ENCODE measurements around the gene PGLYRP4. TPM values are rescaled to one million over a fixed set of nuclear protein-coding genes. Genes with fewer than 3 reads are reported as not detected.

PGLYRP4 gene
- total RNA-seq, 2 experiments from 2014 or later, result not detected

DNA sequence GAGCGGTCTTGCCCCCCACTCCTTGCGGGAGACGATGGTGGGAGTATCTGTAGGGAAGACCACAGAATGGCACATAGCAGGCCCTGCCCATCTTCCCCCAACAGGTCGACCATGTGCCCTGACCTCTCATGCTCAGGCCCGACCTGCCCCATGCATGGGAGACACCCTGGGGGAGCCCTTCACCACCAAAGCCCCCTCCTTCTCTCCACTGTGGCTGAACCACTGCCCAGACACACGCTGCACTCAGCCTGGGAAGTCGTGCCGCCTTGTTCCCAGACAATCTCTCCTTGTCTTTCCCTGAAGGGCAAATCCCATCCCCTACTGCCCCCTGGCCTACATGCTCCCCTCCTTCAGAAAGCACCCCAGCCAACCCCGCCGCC lies 41.4 kb downstream of the PGLYRP4 start:
- CTCF ChIA-PET (ENCODE audit: unreplicated experiment), result no interaction called here
- Histone ChIP-seq H4K20me1 (ENCODE audit: insufficient read depth, low read length) (no peaks in the 10 kb centered on the region), H3K9me3 (ENCODE audit: low read length) (no peaks in the 10 kb centered on the region), H3K27ac (ENCODE audit: low read depth, low read length, poor library complexity, severe bottlenecking) (no peak overlapping the region), H2AFZ (ENCODE audit: low read length) (no peak overlapping the region), H3K4me2 (ENCODE audit: low read length) (no peak overlapping the region), H3K4me3 (ENCODE audit: low read depth, low read length, poor library complexity, severe bottlenecking) (no peak overlapping the region), H3K9me2 (ENCODE audit: insufficient read depth, low read length) (no peaks in the 10 kb centered on the region), H3K36me3 (ENCODE audit: insufficient read depth, low read length) (no peaks in the 10 kb centered on the region), H3K79me2 (ENCODE audit: insufficient read depth, low read depth, low read length) (no peaks in the 10 kb centered on the region), H3K4me1 (ENCODE audit: insufficient read depth, low read length, poor library complexity, severe bottlenecking) (no peaks in the 10 kb centered on the region)
- intact Hi-C loops (cut with micrococcal nuclease; ENCODE audit: unreplicated experiment), result no loop called here
- no peak for TF ChIP-seq EZH2phosphoT487 (IDR thresholded peaks at IDR 0.05; ENCODE audit: borderline replicate concordance, low read depth, low read length)
- TF ChIP-seq, protein P1, sequence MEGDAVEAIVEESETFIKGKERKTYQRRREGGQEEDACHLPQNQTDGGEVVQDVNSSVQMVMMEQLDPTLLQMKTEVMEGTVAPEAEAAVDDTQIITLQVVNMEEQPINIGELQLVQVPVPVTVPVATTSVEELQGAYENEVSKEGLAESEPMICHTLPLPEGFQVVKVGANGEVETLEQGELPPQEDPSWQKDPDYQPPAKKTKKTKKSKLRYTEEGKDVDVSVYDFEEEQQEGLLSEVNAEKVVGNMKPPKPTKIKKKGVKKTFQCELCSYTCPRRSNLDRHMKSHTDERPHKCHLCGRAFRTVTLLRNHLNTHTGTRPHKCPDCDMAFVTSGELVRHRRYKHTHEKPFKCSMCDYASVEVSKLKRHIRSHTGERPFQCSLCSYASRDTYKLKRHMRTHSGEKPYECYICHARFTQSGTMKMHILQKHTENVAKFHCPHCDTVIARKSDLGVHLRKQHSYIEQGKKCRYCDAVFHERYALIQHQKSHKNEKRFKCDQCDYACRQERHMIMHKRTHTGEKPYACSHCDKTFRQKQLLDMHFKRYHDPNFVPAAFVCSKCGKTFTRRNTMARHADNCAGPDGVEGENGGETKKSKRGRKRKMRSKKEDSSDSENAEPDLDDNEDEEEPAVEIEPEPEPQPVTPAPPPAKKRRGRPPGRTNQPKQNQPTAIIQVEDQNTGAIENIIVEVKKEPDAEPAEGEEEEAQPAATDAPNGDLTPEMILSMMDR (conservative IDR thresholded peaks at IDR 0.05; ENCODE audit: low read length), result no peak
- no peak for DNase-seq (ENCODE audit: low spot score)
- no TSS peak for BruUV-seq (replicated peaks)
- POLR2A ChIA-PET, result interaction anchor here (0.7 kb wide), 1 partner anchor 465 kb away, joined by 3 read pairs; no protein-coding TSS in a partner anchor

DNA sequence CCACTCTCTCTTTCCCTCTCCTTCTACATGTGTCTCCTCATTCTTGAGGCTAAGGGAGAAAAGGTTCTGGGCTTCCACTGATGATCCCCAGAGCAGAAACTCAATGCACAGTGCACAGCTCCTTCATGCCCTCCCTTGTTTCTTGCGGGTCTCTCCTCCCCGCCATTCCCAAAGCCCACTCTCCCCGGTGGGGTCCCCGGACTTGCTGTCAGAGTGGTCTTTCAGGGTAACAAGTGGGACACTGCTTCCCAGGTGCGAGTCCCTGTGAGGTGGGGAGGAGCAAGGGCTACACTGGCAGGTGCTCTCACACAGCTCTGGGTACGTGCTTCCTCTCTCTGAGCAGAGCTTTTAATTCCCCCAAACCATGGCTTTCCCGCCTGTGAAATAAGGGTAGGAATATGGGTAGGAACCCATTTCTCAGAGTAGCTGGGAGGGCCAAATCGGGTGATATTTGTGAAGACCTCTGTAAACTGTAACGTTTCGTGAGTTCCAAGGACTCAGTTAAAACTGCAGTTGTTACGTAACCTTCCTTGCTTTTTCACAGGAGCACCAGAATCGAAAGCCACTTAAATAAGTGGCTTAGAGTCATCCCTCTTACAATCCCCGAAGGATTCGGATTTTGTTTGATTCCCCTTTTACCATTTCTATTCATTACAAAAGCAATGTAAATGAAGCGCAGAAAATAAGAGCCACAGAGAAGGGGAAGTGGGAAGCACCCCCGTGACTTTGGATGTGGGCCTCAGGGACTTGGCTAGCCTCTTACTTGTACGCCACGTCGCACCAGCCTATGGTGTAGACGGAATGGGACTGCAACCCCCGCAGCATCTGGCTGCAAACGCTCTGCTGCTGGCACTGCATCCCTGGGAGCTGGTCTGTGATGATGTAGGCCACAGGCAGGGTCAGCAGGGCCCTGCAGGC lies 42.1 kb downstream of the PGLYRP4 start:
- H3K4me2 ChIP-seq (ENCODE audit: low read length), result no peak overlapping the region
- TF ChIP-seq, protein P1 (conservative IDR thresholded peaks at IDR 0.05; ENCODE audit: low read length), result no peak
- no peak for TF ChIP-seq EZH2phosphoT487 (IDR thresholded peaks at IDR 0.05; ENCODE audit: borderline replicate concordance, low read depth, low read length)
- H3K9me3 ChIP-seq (ENCODE audit: low read length), result no peaks in the 10 kb centered on the region
- BruUV-seq (replicated peaks), result no TSS peak
- no peaks in the 10 kb centered on the region for H3K36me3 ChIP-seq (ENCODE audit: insufficient read depth, low read length)
- ChIA-PET POLR2A (no interaction called here), CTCF (ENCODE audit: unreplicated experiment) (no interaction called here)
- no peak overlapping the region for H2AFZ ChIP-seq (ENCODE audit: low read length)
- intact Hi-C loops (cut with micrococcal nuclease; ENCODE audit: unreplicated experiment), result no loop called here
- H3K9me2 ChIP-seq (ENCODE audit: insufficient read depth, low read length), result no peaks in the 10 kb centered on the region
- H3K27ac ChIP-seq (ENCODE audit: low read depth, low read length, poor library complexity, severe bottlenecking), result no peak overlapping the region
- H3K4me3 ChIP-seq (ENCODE audit: low read depth, low read length, poor library complexity, severe bottlenecking), result no peak overlapping the region
- no peaks in the 10 kb centered on the region for H3K79me2 ChIP-seq (ENCODE audit: insufficient read depth, low read depth, low read length)
- H4K20me1 ChIP-seq (ENCODE audit: insufficient read depth, low read length), result no peaks in the 10 kb centered on the region
- no peak for DNase-seq (ENCODE audit: low spot score)
- no peaks in the 10 kb centered on the region for H3K4me1 ChIP-seq (ENCODE audit: insufficient read depth, low read length, poor library complexity, severe bottlenecking)

DNA sequence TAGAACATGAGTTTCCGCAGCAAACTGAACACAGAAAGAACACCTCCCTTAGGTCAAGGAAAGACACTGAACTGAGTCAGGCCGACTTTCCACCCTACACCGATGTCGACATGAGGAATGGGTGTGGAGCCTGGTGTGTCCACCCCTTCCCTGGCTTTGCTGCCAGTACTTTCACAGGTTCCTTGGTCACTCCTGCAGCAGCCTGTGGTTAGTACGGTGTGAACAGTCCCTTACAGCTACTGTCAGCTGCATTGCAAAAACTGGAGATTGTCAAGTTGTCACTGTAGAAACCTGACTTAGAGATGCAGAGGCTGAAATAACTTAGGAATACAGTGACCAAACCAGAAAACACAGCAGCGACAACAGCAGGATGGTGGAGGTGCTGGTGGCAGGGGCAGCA lies 43.0 kb downstream of the PGLYRP4 start:
- no peak overlapping the region for H3K4me2 ChIP-seq (ENCODE audit: low read length)
- H3K4me3 ChIP-seq (ENCODE audit: low read depth, low read length, poor library complexity, severe bottlenecking), result no peak overlapping the region
- TF ChIP-seq, protein P1 (conservative IDR thresholded peaks at IDR 0.05; ENCODE audit: low read length), result no peak
- no peak for TF ChIP-seq EZH2phosphoT487 (IDR thresholded peaks at IDR 0.05; ENCODE audit: borderline replicate concordance, low read depth, low read length)
- H3K9me3 ChIP-seq (ENCODE audit: low read length), result no peaks in the 10 kb centered on the region
- DNase-seq (ENCODE audit: low spot score), result no peak
- H2AFZ ChIP-seq (ENCODE audit: low read length), result no peak overlapping the region
- H3K9me2 ChIP-seq (ENCODE audit: insufficient read depth, low read length), result no peaks in the 10 kb centered on the region
- no peaks in the 10 kb centered on the region for H3K4me1 ChIP-seq (ENCODE audit: insufficient read depth, low read length, poor library complexity, severe bottlenecking)
- BruUV-seq (replicated peaks), result no TSS peak
- ChIA-PET POLR2A (no interaction called here), CTCF (ENCODE audit: unreplicated experiment) (interaction anchor here (0.6 kb wide), 1 partner anchor 847 kb away, joined by 3 read pairs; no protein-coding TSS in a partner anchor)
- no peaks in the 10 kb centered on the region for H3K36me3 ChIP-seq (ENCODE audit: insufficient read depth, low read length)
- intact Hi-C loops (cut with micrococcal nuclease; ENCODE audit: unreplicated experiment), result no loop called here
- H3K27ac ChIP-seq (ENCODE audit: low read depth, low read length, poor library complexity, severe bottlenecking), result no peak overlapping the region
- no peaks in the 10 kb centered on the region for H4K20me1 ChIP-seq (ENCODE audit: insufficient read depth, low read length)
- H3K79me2 ChIP-seq (ENCODE audit: insufficient read depth, low read depth, low read length), result no peaks in the 10 kb centered on the region
